Stimulated activated naive B cell treated with anti-CD40 and anti-IgM and Interleukin-4, amounts not matched to agents 10 μg/mL and 1 μg/mL and 100 μg/mL, for 72 hours (primary cell): Measurements from ENCODE around the gene MTRFR.

Experiments
- ATAC-seq, 2 donors: fragments of 150-1000 bp; cut with Tn5 transposase; replicated peaks; 2 replicates each; pipeline ENCODE4 v1.10.0; 2021; ENCODE audit warnings: moderate library complexity in 1 of 2
- DNase-seq: peaks from one replicate; pipeline ENCODE4 v3.0.0; 2021
- H3K27ac Mint-ChIP-seq: one replicate; pipeline ENCODE4 v1.8.0; 2022; ENCODE audit warnings: mild to moderate bottlenecking, mixed read lengths
- H3K27me3 Mint-ChIP-seq, 2 donors: one replicate each; pipeline ENCODE4 v1.8.0; 2022; ENCODE audit warnings: mixed read lengths in 2 of 2
- H3K36me3 Mint-ChIP-seq, 2 donors: one replicate each; pipeline ENCODE4 v1.8.0; 2022; ENCODE audit warnings: mixed read lengths in 2 of 2, mild to moderate bottlenecking in 1 of 2
- H3K4me1 Mint-ChIP-seq, 2 donors: one replicate each; pipeline ENCODE4 v1.8.0; 2022; ENCODE audit warnings: mixed read lengths in 2 of 2, mild to moderate bottlenecking in 1 of 2
- H3K4me3 Mint-ChIP-seq, 2 donors: one replicate each; pipeline ENCODE4 v1.8.0; 2022; ENCODE audit warnings: mild to moderate bottlenecking in 2 of 2, mixed read lengths in 2 of 2, moderate library complexity in 1 of 2
- H3K9me3 Mint-ChIP-seq, 2 donors: one replicate each; pipeline ENCODE4 v1.8.0; 2022; ENCODE audit warnings: mixed read lengths in 2 of 2, mild to moderate bottlenecking in 1 of 2

The MTRFR gene

GRCh38 chr12:123306200-123306599 is 73.0 kb downstream of the MTRFR start:
- no peak overlapping the region for H3K27ac Mint-ChIP-seq
- DNase-seq (no peak), ATAC-seq (no peak)
- no peaks in the 10 kb centered on the region for H3K27me3 Mint-ChIP-seq
- H3K4me3 Mint-ChIP-seq, result no peak overlapping the region
- no peaks in the 10 kb centered on the region for H3K4me1 Mint-ChIP-seq
- no peaks in the 10 kb centered on the region for H3K9me3 Mint-ChIP-seq
- peaks cover 26 to 41% of the 10 kb centered on the region in 2 donors for H3K36me3 Mint-ChIP-seq
